MCF 10A (cell line): Measurements from ENCODE around the gene SUGP2. TPM values are rescaled to one million over a fixed set of nuclear protein-coding genes. Genes with fewer than 3 reads are reported as not detected.

Experiments used
- BruUV-seq: library from RNA; stranded (reverse); fragments of 400-500 nt; replicated peaks from 2 replicates; lab custom pipeline; 2021; lab: Mats Ljungman, UMichigan
- CTCF ChIA-PET: fragments of 300-600 bp; sonication (Branson Sonifier 250); formaldehyde crosslinking; extraction: SDS; loops from one replicate; lab custom pipeline; 2021; ENCODE audit warnings: antibody characterized with exemption, inconsistent platforms; lab: Yijun Ruan, JAX
- POLR2A ChIA-PET: fragments of 300-600, 350-650 bp; sonication (Branson Sonifier 250); formaldehyde crosslinking; extraction: SDS; loops from one replicate; lab custom pipeline; 2020; ENCODE audit warnings: antibody characterized with exemption, inconsistent platforms; lab: Yijun Ruan, JAX
- DNase-seq: peaks from one replicate; pipeline ENCODE4 v3.0.0-alpha.2; 2018; ENCODE audit not compliant: unreplicated experiment
- H3K27ac Mint-ChIP-seq: one replicate; pipeline ENCODE4 v1.8.0; 2022; ENCODE audit warnings: mild to moderate bottlenecking, low read depth, mixed read lengths; ENCODE audit not compliant: unreplicated experiment
- H3K27me3 Mint-ChIP-seq: one replicate; pipeline ENCODE4 v1.8.0; 2022; ENCODE audit warnings: mixed read lengths; ENCODE audit not compliant: insufficient read depth, unreplicated experiment
- H3K36me3 Mint-ChIP-seq: one replicate; pipeline ENCODE4 v1.8.0; 2022; ENCODE audit warnings: mild to moderate bottlenecking, moderate library complexity, mixed read lengths; ENCODE audit not compliant: insufficient read depth, unreplicated experiment
- H3K4me1 Mint-ChIP-seq: one replicate; pipeline ENCODE4 v1.8.0; 2022; ENCODE audit warnings: mixed read lengths; ENCODE audit not compliant: insufficient read depth, unreplicated experiment
- H3K4me3 Mint-ChIP-seq: one replicate; pipeline ENCODE4 v1.8.0; 2022; ENCODE audit warnings: mild to moderate bottlenecking, moderate library complexity, mixed read lengths; ENCODE audit not compliant: unreplicated experiment
- H3K9me3 Mint-ChIP-seq: one replicate; pipeline ENCODE4 v1.8.0; 2022; ENCODE audit warnings: mixed read lengths; ENCODE audit not compliant: unreplicated experiment
- CTCF ChIP-seq: fragments of 200-600 bp; IDR thresholded peaks from one replicate; pipeline ENCODE4 v1.8.0; 2022; ENCODE audit warnings: antibody characterized with exemption, mild to moderate bottlenecking; ENCODE audit not compliant: unreplicated experiment
- intact Hi-C: fragments of 100-400 bp; cut with micrococcal nuclease; formaldehyde crosslinking; loops from 2 replicates; pipeline ENCODE4 v1.14.1; 2022
- total RNA-seq: library from RNA; stranded (reverse); gene quantifications from 2 replicates; pipeline ENCODE4 v1.2.3, GENCODE V29; 2022

The SUGP2 gene
- total RNA-seq, 1 experiment from 2014 or later = 69.1 TPM

- H3K4me3 Mint-ChIP-seq = no peak overlapping the region
- no TSS peak for BruUV-seq
- no peak for TF ChIP-seq CTCF
- DNase-seq = no peak
- H3K9me3 Mint-ChIP-seq = no peaks in the 10 kb centered on the region
- peaks cover 92% of the 10 kb centered on the region for H3K36me3 Mint-ChIP-seq
- CTCF ChIA-PET = interaction anchor here (0.7 to 1.2 kb wide), 3 partner anchors 19 to 150 kb away, joined by 3 to 5 read pairs (median 3); no protein-coding TSS in a partner anchor
- POLR2A ChIA-PET = interaction anchor here (0.6 kb wide), 1 partner anchor 303 kb away, joined by 3 read pairs; no protein-coding TSS in a partner anchor
- intact Hi-C loops = no loop called here
- no peak overlapping the region for H3K27ac Mint-ChIP-seq
- H3K4me1 Mint-ChIP-seq = peaks cover 7% of the 10 kb centered on the region
- H3K27me3 Mint-ChIP-seq = no peaks in the 10 kb centered on the region
Measured at GRCh38 chr19:19006213-19006612, 27.1 kb downstream of the SUGP2 start.

DNA sequence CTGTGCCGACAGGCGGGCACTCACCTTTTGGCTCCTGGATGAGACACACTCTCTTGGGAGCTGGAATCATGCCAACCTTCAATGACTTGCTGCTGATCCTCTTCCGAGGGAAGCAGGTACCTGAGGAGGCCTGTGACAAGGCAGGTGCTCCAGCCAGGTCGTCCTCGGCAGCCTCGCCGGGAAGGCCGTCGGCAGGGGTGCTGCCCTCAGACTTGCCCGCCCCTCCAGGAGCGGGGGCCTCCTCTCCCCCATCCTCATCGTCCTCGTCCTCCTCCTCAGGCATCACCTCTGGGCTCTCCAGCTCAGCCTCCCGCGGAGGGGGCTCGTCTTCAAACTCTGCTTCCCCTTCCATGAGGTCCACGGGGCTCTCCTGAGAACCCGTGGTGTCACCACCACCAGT lies 29.2 kb downstream of the SUGP2 start:
- ChIA-PET CTCF (interaction anchor here (1.6 kb wide), 1 partner anchor 9 kb away, joined by 3 read pairs; no protein-coding TSS in a partner anchor), POLR2A (no interaction called here)
- intact Hi-C loops = no loop called here
- H3K27ac Mint-ChIP-seq = no peak overlapping the region
- no peaks in the 10 kb centered on the region for H3K27me3 Mint-ChIP-seq
- DNase-seq = no peak
- BruUV-seq = no TSS peak
- peaks cover 11% of the 10 kb centered on the region for H3K4me1 Mint-ChIP-seq
- H3K9me3 Mint-ChIP-seq = no peaks in the 10 kb centered on the region
- H3K36me3 Mint-ChIP-seq = peaks cover 80% of the 10 kb centered on the region
- no peak for TF ChIP-seq CTCF
- no peak overlapping the region for H3K4me3 Mint-ChIP-seq

GRCh38 chr19:18999896-19000620 lies 33.3 kb downstream of the SUGP2 start:
- CTCF ChIA-PET = interaction anchor here (0.5 to 3.6 kb wide), 5 partner anchors 13 to 280 kb away, joined by 3 to 20 read pairs (median 4); no protein-coding TSS in a partner anchor
- no peak overlapping the region for H3K27ac Mint-ChIP-seq

More at GRCh38 chr19:18999896-19000620, 33.3 kb downstream of the SUGP2 start:
- BruUV-seq = no TSS peak
- H3K9me3 Mint-ChIP-seq = no peaks in the 10 kb centered on the region
- peaks cover 16% of the 10 kb centered on the region for H3K4me1 Mint-ChIP-seq
- peaks cover 80% of the 10 kb centered on the region for H3K36me3 Mint-ChIP-seq
- intact Hi-C loops = no loop called here
- H3K4me3 Mint-ChIP-seq = no peak overlapping the region
- TF ChIP-seq CTCF = no peak
- peak; percentile 18 for DNase-seq
- POLR2A ChIA-PET = interaction anchor here (0.6 to 1.1 kb wide), 4 partner anchors 8 to 463 kb away, joined by 3 read pairs; no protein-coding TSS in a partner anchor
- no peaks in the 10 kb centered on the region for H3K27me3 Mint-ChIP-seq
